ENCODE measurements around the gene TFF2.

Gene TFF2

DNA sequence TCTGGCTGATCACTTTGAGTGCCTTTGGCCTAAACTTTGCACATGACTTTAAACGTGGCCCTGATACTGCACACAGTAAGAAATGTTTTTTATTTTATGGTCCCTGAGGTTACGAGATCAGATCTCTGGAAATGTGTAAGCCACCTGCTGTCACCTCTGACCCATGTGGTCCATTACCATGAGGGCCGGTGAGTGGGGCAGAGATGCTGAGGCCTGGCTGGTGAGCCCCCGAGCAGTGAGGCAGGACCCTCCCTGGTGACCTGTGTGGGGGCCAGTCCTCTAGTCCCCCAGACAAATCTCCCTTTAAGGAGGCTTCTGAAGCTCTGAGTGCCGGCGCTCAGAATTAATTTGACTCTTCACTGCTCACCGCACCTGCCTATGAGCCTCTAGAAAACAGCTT is 48.0 kb downstream of the TFF2 start:
- no peaks in the 10 kb centered on the region for H3K36me3 ChIP-seq (replicated peaks in 1 of 2; ENCODE audit: control insufficient read depth in 2 of 2, insufficient read depth in 2 of 2, low read length in 2 of 2)
- WGBS, 2 donors (ENCODE audit: extremely low coverage in 2 of 2, insufficient read length in 2 of 2, insufficient replicate concordance in 1 of 2), result no CpG with 5 or more reads among the region's 7 CpGs
- no peaks in the 10 kb centered on the region for H3K9me3 ChIP-seq (replicated peaks in 1 of 2; ENCODE audit: control insufficient read depth in 2 of 2, insufficient read depth in 1 of 2, low read depth in 1 of 2, low read length in 2 of 2)
- no peak overlapping the region for H2BK15ac ChIP-seq (ENCODE audit: low read length)
- H3K27ac ChIP-seq (replicated peaks; ENCODE audit: low read length), result no peak overlapping the region
- H2AK5ac ChIP-seq (ENCODE audit: low read depth, low read length), result no peak overlapping the region
- H2AFZ ChIP-seq (ENCODE audit: low read length), result no peak overlapping the region
- H3K4me3 ChIP-seq (ENCODE audit: low read length in 2 of 2), result no peak overlapping the region
- no peak overlapping the region for H3K14ac ChIP-seq (ENCODE audit: low read length)
- H2BK120ac ChIP-seq (ENCODE audit: low read depth, low read length), result no peak overlapping the region
- H2BK12ac ChIP-seq (ENCODE audit: low read length), result no peak overlapping the region
- H4K91ac ChIP-seq (ENCODE audit: low read depth, low read length, poor library complexity), result no peak overlapping the region
- no peaks in the 10 kb centered on the region for H3K79me1 ChIP-seq (ENCODE audit: low read depth, low read length)
- H3K23ac ChIP-seq (ENCODE audit: low read depth, low read length, poor library complexity), result no peak overlapping the region
- H4K8ac ChIP-seq (ENCODE audit: low read depth, low read length), result no peak overlapping the region
- peaks cover 0 to 6% (median 0%) of the 10 kb centered on the region in 3 experiments for H3K27me3 ChIP-seq (ENCODE audit: control insufficient read depth in 3 of 3, insufficient read depth in 3 of 3, low read depth in 1 of 3, low read length in 3 of 3)
- no peak overlapping the region for H3K4ac ChIP-seq (ENCODE audit: low read length)
- no peak for DNase-seq (ENCODE audit: low spot score)
- H3K4me2 ChIP-seq (ENCODE audit: insufficient read depth, low read length, poor library complexity, severe bottlenecking), result no peak overlapping the region
- no peak overlapping the region for H3K18ac ChIP-seq (ENCODE audit: low read length)
- no peak overlapping the region for H2BK5ac ChIP-seq (ENCODE audit: low read length)
- no peak overlapping the region for H3K9ac ChIP-seq (ENCODE audit: low read depth, low read length, poor library complexity)
- H3K4me1 ChIP-seq (ENCODE audit: control insufficient read depth in 2 of 2, insufficient read depth in 1 of 2, low read depth in 1 of 2, low read length in 2 of 2), result peaks cover 0 to 6% of the 10 kb centered on the region in 2 donors

DNA sequence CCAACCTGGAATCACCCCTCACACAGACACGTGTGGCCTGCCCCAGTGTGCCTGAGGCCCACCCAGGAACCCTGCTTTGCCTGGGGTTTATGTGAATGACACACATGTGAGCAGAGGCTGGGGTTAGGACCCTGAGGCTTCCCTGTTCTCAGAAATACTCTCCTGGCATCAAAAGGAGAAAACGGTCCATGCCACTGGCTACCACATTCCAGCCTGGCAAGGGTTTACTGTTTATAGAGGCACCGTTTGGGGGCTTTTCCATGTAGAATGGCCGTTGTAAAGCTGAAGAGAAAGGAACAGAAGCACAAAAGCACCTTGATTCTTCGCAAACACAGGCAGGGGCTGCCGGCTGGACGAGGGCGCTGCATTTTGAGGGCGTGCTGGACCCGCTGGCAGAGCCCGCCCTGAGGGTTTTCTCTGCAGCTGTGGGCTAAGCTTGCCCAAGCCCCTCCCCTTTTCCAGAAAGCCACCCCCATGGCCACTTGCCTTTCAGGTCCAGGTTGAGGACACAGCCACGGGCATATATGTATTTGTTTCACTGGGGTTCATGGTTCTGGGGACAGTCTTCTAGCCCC is 48.6 kb downstream of the TFF2 start:
- peaks cover 0 to 8% of the 10 kb centered on the region in 2 donors for H3K4me1 ChIP-seq (ENCODE audit: control insufficient read depth in 2 of 2, insufficient read depth in 1 of 2, low read depth in 1 of 2, low read length in 2 of 2)
- no peak overlapping the region for H3K4ac ChIP-seq (ENCODE audit: low read length)
- H2AK5ac ChIP-seq (ENCODE audit: low read depth, low read length), result peak overlapping the region; percentile 35
- no peak overlapping the region for H2BK12ac ChIP-seq (ENCODE audit: low read length)
- peaks cover 0 to 6% (median 0%) of the 10 kb centered on the region in 3 experiments for H3K27me3 ChIP-seq (ENCODE audit: control insufficient read depth in 3 of 3, insufficient read depth in 3 of 3, low read depth in 1 of 3, low read length in 3 of 3)
- no peak overlapping the region for H2BK120ac ChIP-seq (ENCODE audit: low read depth, low read length)
- H2BK5ac ChIP-seq (ENCODE audit: low read length), result no peak overlapping the region
- H4K91ac ChIP-seq (ENCODE audit: low read depth, low read length, poor library complexity), result no peak overlapping the region
- no CpG with 5 or more reads among the region's 12 CpGs for WGBS, 2 donors (ENCODE audit: extremely low coverage in 2 of 2, insufficient read length in 2 of 2, insufficient replicate concordance in 1 of 2)
- no peak overlapping the region for H3K9ac ChIP-seq (ENCODE audit: low read depth, low read length, poor library complexity)
- H3K9me3 ChIP-seq (replicated peaks in 1 of 2; ENCODE audit: control insufficient read depth in 2 of 2, insufficient read depth in 1 of 2, low read depth in 1 of 2, low read length in 2 of 2), result no peaks in the 10 kb centered on the region
- no peak overlapping the region for H2AFZ ChIP-seq (ENCODE audit: low read length)
- no peak overlapping the region for H3K23ac ChIP-seq (ENCODE audit: low read depth, low read length, poor library complexity)
- H3K79me1 ChIP-seq (ENCODE audit: low read depth, low read length), result no peaks in the 10 kb centered on the region
- no peaks in the 10 kb centered on the region for H3K36me3 ChIP-seq (replicated peaks in 1 of 2; ENCODE audit: control insufficient read depth in 2 of 2, insufficient read depth in 2 of 2, low read length in 2 of 2)
- H3K27ac ChIP-seq (replicated peaks; ENCODE audit: low read length), result no peak overlapping the region
- no peak overlapping the region for H2BK15ac ChIP-seq (ENCODE audit: low read length)
- DNase-seq (ENCODE audit: low spot score), result no peak
- H4K8ac ChIP-seq (ENCODE audit: low read depth, low read length), result no peak overlapping the region
- no peak overlapping the region for H3K14ac ChIP-seq (ENCODE audit: low read length)
- no peak overlapping the region for H3K4me3 ChIP-seq (ENCODE audit: low read length in 2 of 2)
- peak overlapping the region; percentile 19 for H3K18ac ChIP-seq (ENCODE audit: low read length)
- no peak overlapping the region for H3K4me2 ChIP-seq (ENCODE audit: insufficient read depth, low read length, poor library complexity, severe bottlenecking)

DNA sequence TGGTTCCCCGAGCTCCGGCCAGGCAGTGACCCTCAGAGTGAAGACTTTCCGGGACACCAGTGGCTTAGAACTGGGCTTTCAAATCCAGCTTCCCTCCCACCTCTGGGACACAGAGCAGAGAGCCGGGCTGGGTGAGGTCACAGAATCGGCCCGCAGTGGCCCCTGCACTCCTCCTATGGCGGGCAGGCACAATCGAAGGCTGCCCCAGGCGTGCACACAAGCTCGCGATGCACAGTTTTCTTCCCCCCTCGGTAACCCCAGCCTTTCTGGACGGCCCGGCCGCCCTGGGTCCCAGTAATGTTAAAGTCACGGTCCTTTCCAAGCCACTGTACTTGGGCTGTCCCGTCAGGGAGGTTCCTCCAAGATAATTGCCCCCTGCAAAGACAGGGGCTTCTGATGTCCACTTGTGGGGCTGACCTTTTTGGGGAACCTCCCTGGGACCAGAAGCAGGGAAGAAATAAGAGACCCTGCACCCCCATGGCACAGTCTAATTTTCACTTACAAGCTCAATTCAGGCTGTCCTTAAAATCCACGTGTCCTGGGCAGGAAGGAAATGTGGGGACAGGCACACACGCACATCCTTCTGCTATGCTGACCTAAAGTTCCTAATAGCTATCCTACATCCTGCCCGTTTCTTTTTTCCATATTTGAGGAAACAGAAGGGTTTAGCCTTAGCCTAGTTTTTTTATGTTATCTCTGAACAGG is 49.3 kb downstream of the TFF2 start:
- no peak overlapping the region for H3K4ac ChIP-seq (ENCODE audit: low read length)
- H3K4me1 ChIP-seq (ENCODE audit: control insufficient read depth in 2 of 2, insufficient read depth in 1 of 2, low read depth in 1 of 2, low read length in 2 of 2), result peaks cover 0 to 9% of the 10 kb centered on the region in 2 donors
- no CpG with 5 or more reads among the region's 20 CpGs for WGBS, 2 donors (ENCODE audit: extremely low coverage in 2 of 2, insufficient read length in 2 of 2, insufficient replicate concordance in 1 of 2)
- no peak overlapping the region for H3K9ac ChIP-seq (ENCODE audit: low read depth, low read length, poor library complexity)
- H2AK5ac ChIP-seq (ENCODE audit: low read depth, low read length), result peak overlapping the region; percentile 80
- H3K14ac ChIP-seq (ENCODE audit: low read length), result no peak overlapping the region
- no peak overlapping the region for H3K27ac ChIP-seq (replicated peaks; ENCODE audit: low read length)
- H2BK5ac ChIP-seq (ENCODE audit: low read length), result no peak overlapping the region
- H3K4me2 ChIP-seq (ENCODE audit: insufficient read depth, low read length, poor library complexity, severe bottlenecking), result no peak overlapping the region
- no peak overlapping the region for H3K4me3 ChIP-seq (ENCODE audit: low read length in 2 of 2)
- no peak for DNase-seq (ENCODE audit: low spot score)
- H2BK15ac ChIP-seq (ENCODE audit: low read length), result no peak overlapping the region
- H3K9me3 ChIP-seq (replicated peaks in 1 of 2; ENCODE audit: control insufficient read depth in 2 of 2, insufficient read depth in 1 of 2, low read depth in 1 of 2, low read length in 2 of 2), result no peaks in the 10 kb centered on the region
- no peak overlapping the region for H4K8ac ChIP-seq (ENCODE audit: low read depth, low read length)
- no peak overlapping the region for H2AFZ ChIP-seq (ENCODE audit: low read length)
- H3K79me1 ChIP-seq (ENCODE audit: low read depth, low read length), result no peaks in the 10 kb centered on the region
- no peak overlapping the region for H2BK12ac ChIP-seq (ENCODE audit: low read length)
- H2BK120ac ChIP-seq (ENCODE audit: low read depth, low read length), result no peak overlapping the region
- peak overlapping the region; percentile 34 for H3K23ac ChIP-seq (ENCODE audit: low read depth, low read length, poor library complexity)
- no peak overlapping the region for H3K18ac ChIP-seq (ENCODE audit: low read length)
- peaks cover 0 to 6% (median 0%) of the 10 kb centered on the region in 3 experiments for H3K27me3 ChIP-seq (ENCODE audit: control insufficient read depth in 3 of 3, insufficient read depth in 3 of 3, low read depth in 1 of 3, low read length in 3 of 3)
- H3K36me3 ChIP-seq (replicated peaks in 1 of 2; ENCODE audit: control insufficient read depth in 2 of 2, insufficient read depth in 2 of 2, low read length in 2 of 2), result no peaks in the 10 kb centered on the region
- no peak overlapping the region for H4K91ac ChIP-seq (ENCODE audit: low read depth, low read length, poor library complexity)

DNA sequence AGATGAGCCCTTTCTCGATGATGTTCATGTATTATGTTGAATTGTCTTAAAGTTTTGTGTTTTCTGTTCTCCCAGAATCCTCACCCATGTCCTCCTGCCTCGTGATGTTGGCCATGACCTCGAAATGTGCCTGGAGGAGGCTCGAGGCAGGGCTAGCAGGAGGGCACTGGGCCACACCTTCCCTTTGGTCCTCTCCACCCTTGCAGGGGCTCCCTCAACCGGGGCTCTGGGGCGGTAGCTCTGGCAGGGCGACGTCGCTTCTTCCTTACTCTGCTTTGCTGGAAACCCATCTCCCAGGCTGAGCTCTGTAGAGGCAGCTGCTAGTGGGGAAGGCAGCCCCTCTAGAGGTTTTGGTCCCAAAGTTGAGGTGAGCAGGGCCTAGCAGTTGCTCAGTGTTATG is 49.8 kb downstream of the TFF2 start:
- Histone ChIP-seq H2AFZ (ENCODE audit: low read length) (no peak overlapping the region), H3K4me1 (ENCODE audit: control insufficient read depth in 2 of 2, insufficient read depth in 1 of 2, low read depth in 1 of 2, low read length in 2 of 2) (peaks cover 0 to 9% of the 10 kb centered on the region in 2 donors), H3K4me3 (ENCODE audit: low read length in 2 of 2) (no peak overlapping the region), H3K18ac (ENCODE audit: low read length) (no peak overlapping the region), H3K9me3 (replicated peaks in 1 of 2; ENCODE audit: control insufficient read depth in 2 of 2, insufficient read depth in 1 of 2, low read depth in 1 of 2, low read length in 2 of 2) (no peaks in the 10 kb centered on the region), H2BK120ac (ENCODE audit: low read depth, low read length) (no peak overlapping the region), H4K8ac (ENCODE audit: low read depth, low read length) (no peak overlapping the region), H4K91ac (ENCODE audit: low read depth, low read length, poor library complexity) (no peak overlapping the region), H2BK15ac (ENCODE audit: low read length) (no peak overlapping the region), H3K9ac (ENCODE audit: low read depth, low read length, poor library complexity) (no peak overlapping the region), H3K4me2 (ENCODE audit: insufficient read depth, low read length, poor library complexity, severe bottlenecking) (no peak overlapping the region), H2BK12ac (ENCODE audit: low read length) (no peak overlapping the region), H3K14ac (ENCODE audit: low read length) (no peak overlapping the region), H3K4ac (ENCODE audit: low read length) (no peak overlapping the region), H2BK5ac (ENCODE audit: low read length) (no peak overlapping the region), H2AK5ac (ENCODE audit: low read depth, low read length) (peak overlapping the region; percentile 80), H3K27me3 (ENCODE audit: control insufficient read depth in 3 of 3, insufficient read depth in 3 of 3, low read depth in 1 of 3, low read length in 3 of 3) (peaks cover 0 to 6% (median 0%) of the 10 kb centered on the region in 3 experiments), H3K36me3 (replicated peaks in 1 of 2; ENCODE audit: control insufficient read depth in 2 of 2, insufficient read depth in 2 of 2, low read length in 2 of 2) (no peaks in the 10 kb centered on the region), H3K79me1 (ENCODE audit: low read depth, low read length) (no peaks in the 10 kb centered on the region), H3K23ac (ENCODE audit: low read depth, low read length, poor library complexity) (peak overlapping the region; percentile 34), H3K27ac (replicated peaks; ENCODE audit: low read length) (no peak overlapping the region)
- no peak for DNase-seq (ENCODE audit: low spot score)
- WGBS, 2 donors (ENCODE audit: extremely low coverage in 2 of 2, insufficient read length in 2 of 2, insufficient replicate concordance in 1 of 2), result no CpG with 5 or more reads among the region's 9 CpGs

Data from neuronal stem cell (in vitro differentiated cells).